ENCODE results near the gene CTR9.

The CTR9 gene

GRCh38 chr11:10735481-10736475 is 15.3 kb upstream of the CTR9 start:
- intact Hi-C loops (cut with DNase I): loop anchor here (2.0 to 10.0 kb wide), 2 partner anchors 191 to 329 kb away; partner anchors contain the start of gene RNF141
- peak; percentile 87 to 97 (median 94) for DNase-seq

DNA sequence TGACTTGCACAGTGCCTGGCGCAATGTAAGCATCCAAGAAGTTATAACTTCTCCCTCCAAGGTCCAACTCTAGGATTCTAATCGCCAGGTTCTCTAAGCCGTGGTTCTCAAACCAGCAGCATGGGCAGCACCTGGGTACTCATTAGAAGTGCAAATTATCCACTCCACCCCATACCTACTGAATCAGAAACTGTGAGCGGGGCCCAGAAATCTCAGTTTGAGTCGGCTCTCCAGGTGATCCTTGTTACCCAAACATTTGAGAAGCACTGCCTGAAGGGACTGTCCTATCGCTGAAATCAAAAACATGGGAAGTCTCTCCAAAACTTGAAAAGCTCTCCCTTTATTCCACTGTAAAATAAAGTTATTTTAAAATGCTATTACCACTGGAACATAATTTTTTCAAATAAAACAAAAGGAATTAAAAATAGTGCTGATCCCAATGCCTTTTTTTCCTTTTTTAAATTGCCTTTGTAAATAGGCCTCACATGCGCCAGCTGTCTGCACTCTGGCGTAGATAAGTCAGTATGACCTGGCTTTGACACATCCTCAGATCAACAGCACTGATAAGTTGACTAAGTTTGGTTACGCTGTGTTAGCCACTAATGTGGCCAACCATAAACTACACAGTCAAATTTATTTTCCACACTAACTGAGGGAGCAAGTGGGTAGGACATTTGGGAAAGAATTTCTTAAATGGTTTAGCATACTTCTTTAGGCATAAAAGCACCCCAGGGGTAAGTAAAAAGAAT is 8.4 kb upstream of the CTR9 start:
- no peak for DNase-seq
- intact Hi-C loops (cut with DNase I): no loop called here

DNA sequence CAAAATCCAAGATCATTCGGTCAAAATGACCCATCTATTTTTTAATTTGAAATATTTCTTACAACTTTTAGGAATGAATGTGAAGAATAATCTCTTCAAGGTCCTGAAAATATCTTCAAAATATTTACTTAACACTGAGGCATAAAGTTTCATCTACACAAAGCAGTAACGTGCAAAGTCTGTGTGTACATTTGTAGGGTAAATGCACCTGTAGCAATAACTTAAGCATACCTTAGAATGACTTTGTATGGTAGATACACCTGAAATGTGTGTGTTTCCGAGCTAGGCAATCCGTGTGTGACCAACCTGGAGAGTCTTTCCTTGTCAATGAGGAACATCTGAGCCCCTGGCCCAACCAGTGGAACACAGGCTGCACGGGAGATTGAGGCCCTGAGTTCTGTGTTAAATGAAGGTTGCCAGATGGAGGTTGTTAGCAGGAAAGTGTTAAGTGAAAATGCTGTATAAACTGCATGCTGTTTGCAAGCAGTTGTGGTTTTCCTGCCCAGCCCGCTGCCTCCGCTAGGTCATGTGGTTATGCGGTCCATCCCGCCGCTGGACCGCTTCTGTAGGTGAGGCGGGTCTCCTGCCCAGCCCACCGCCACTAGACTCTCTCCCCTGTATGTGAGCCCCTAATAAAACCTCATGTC is 7.6 kb upstream of the CTR9 start:
- intact Hi-C loops (cut with DNase I): no loop called here
- peak in 1 of 42 donors; percentile 39 for DNase-seq

DNA sequence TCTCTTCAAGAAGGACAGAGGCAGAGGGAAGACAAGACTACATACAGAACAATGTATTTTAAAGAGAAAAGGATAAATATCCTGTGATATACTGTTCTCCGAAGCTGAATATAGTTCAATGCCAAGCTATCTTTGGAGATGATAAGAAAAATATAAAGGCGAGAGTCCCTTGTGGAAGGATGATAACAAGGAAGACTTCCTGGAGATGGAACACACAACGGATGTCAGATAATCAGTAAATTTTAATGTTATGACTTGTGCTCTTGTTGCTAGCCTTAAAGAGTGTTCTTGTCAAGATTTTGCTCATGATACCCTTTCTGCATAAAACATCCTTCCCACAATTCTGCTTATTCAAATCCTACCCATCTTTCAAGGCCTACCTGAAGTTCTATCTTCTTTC is 6.8 kb upstream of the CTR9 start:
- intact Hi-C loops (cut with DNase I): no loop called here
- DNase-seq: no peak

GRCh38 chr11:10746871-10747270 is 4.2 kb upstream of the CTR9 start:
- intact Hi-C loops (cut with DNase I): no loop called here

GRCh38 chr11:10747733-10748132 is 3.3 kb upstream of the CTR9 start:
- intact Hi-C loops (cut with DNase I): no loop called here
- no peak for DNase-seq

More at GRCh38 chr11:10746871-10747270, 4.2 kb upstream of the CTR9 start:
- no peak for DNase-seq

- intact Hi-C loops (cut with DNase I): no loop called here
- no peak for DNase-seq
Measured at GRCh38 chr11:10749476-10749875, 1.6 kb upstream of the CTR9 start.

DNA sequence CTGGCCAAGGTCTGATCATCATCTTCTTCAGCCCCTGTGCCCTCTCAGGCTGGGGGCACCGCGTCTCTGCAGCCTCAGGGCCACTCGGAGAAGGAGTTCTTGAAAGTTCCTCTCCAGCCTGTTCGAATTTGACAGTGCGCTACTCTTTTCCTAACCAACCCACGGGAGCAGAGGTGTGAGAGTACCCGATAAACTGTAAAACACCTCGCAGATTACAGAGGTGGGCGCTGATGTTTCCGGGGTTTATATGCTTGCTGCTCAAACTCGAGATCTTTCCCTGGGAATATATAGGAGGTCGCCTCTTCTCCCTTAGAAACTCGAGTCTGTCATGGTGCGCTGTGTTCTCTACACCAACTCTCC is 515 bp downstream of the CTR9 start:
- intact Hi-C loops (cut with DNase I): loop anchor here (10.0 kb wide), 1 partner anchor 53 kb away; the partner anchor contains the start of gene EIF4G2
- DNase-seq: peak in 6 of 42 donors; percentile 8 to 46 (median 29)

DNA sequence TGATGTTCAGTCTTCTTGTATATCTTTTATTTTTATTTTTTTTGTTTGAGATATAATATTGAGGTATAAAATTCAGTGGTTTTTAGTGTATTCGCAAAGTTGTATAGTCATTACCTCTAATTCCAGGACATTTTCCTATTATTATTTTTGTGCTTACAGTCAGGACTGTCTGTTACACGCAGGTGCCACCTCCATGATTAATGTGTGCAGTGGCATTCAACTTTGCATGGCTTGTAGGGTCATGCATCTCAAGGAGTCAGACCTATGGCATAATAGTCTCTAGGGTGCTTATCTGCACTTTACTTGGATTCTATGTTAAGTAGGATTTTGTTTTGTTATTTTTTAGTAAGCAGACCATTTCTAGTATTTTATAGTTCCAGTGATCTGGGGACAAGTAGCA is 1.0 kb downstream of the CTR9 start:
- intact Hi-C loops (cut with DNase I): loop anchor here (10.0 kb wide), 1 partner anchor 53 kb away; the partner anchor contains the start of gene EIF4G2
- DNase-seq: no peak

- no peak for DNase-seq
- intact Hi-C loops (cut with DNase I): loop anchor here (10.0 kb wide), 1 partner anchor 52 kb away; the partner anchor contains the start of gene EIF4G2
Measured at GRCh38 chr11:10752486-10752885, 1.4 kb downstream of the CTR9 start.

- DNase-seq: no peak
- intact Hi-C loops (cut with DNase I): loop anchor here (10.0 kb wide), 1 partner anchor 46 kb away; the partner anchor contains the start of gene EIF4G2
Measured at GRCh38 chr11:10758957-10759356, 7.9 kb downstream of the CTR9 start.

DNA sequence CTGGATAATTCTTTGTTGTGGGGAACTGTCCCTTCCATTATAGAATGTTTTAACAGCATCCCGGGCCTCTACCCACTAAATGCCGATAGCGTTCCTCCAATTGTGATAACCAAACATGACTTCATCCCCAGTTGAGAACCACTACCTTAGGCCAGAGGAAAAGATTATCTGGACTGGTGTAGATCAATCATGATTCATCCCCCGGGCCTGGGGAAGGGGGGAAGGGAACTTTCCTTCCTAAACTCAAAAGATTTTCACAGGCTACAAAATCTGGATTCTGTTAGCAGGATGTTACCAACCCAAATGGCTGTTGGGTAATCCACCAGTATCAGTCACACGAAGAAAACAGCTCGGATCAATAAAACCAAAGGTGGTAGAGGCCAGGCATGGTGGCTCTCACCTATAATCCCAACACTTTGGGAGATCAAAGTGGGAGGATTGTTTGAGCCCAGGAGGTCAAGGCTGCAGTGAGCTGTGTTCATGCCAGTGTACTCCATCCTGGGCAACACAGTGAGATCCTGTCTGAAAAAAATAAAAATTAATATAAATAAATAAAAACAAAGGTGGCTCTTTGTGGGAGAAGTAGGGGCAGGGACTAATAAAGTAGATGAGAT is 10.1 kb downstream of the CTR9 start:
- intact Hi-C loops (cut with DNase I): no loop called here
- no peak for DNase-seq

GRCh38 chr11:10762185-10762584 is 11.1 kb downstream of the CTR9 start:
- intact Hi-C loops (cut with DNase I): no loop called here
- DNase-seq: no peak

DNA sequence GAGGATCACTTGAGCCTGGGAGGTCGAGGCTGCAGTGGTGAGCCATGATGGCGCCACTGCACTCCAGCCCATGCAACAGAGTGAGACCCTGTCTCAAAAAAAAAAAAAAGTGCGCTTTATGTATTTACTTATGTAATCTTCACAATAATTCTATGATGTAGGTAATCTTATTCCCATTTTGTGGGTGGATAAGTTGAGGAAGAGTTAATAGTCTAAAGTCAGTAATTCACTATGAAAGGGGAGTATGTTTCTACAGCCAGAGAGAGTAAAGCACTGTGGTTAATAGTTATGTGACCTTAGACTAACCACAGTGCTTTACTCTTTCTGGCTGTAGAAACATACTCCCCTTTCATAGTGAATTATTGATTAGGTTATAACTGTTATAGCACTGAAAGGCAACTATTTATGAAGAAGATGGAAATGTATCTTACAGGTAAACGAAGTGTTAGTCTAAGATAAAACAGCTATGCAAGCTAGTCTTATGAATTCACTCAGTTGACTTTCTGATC is 11.9 kb downstream of the CTR9 start:
- intact Hi-C loops (cut with DNase I): no loop called here
- no peak for DNase-seq

GRCh38 chr11:10763766-10764165 is 12.7 kb downstream of the CTR9 start:
- intact Hi-C loops (cut with DNase I): no loop called here
- no peak for DNase-seq

- intact Hi-C loops (cut with DNase I): no loop called here
- no peak for DNase-seq
Measured at GRCh38 chr11:10764412-10764811, 13.4 kb downstream of the CTR9 start.

GRCh38 chr11:10770626-10771254 is 19.7 kb downstream of the CTR9 start:
- intact Hi-C loops (cut with DNase I): no loop called here
- peak in 41 of 42 donors; percentile 18 to 86 (median 64) for DNase-seq

- intact Hi-C loops (cut with DNase I): no loop called here
- no peak for DNase-seq
Measured at GRCh38 chr11:10771457-10771856, 20.4 kb downstream of the CTR9 start.
